Measurements from ENCODE around the gene ANKRD34C. TPM values are rescaled to one million over a fixed set of nuclear protein-coding genes. Genes with fewer than 3 reads are reported as not detected.

The ANKRD34C gene
- polyA plus RNA-seq, 1 donor from 2014 or later, result not detected

DNA sequence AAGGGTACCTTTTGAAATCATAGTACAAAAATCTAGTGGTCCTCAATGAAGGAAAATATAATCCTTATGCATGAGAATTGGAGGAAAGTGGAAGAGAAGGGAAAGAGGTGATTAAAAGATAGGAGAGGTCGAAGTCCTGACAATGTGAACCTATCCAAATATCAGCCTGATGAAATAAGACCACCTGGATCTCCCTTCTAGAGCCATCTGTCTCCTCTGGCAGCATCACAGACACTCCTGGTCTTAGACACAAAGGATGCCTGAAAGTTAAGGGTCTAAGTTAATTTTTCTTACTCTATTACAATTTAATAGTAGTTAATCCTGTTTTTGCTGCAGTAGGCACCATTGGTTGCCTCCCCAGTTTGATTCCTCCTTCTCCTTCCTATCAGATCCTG, 17.3 kb downstream of the ANKRD34C start:
- Histone ChIP-seq H4K20me1 (ENCODE audit: insufficient read depth) (no peaks in the 10 kb centered on the region), H3K4me2 (ENCODE audit: low read length) (no peak overlapping the region), H3K27ac (ENCODE audit: low read length) (no peak overlapping the region), H3K9me2 (ENCODE audit: insufficient read depth, low read length) (no peaks in the 10 kb centered on the region), H3K9me3 (ENCODE audit: low read length) (no peaks in the 10 kb centered on the region), H3K36me3 (ENCODE audit: insufficient read depth, low read length) (no peaks in the 10 kb centered on the region), H3F3A (ENCODE audit: insufficient read depth, low read length, poor library complexity, severe bottlenecking) (no peaks in the 10 kb centered on the region), H2AFZ (ENCODE audit: low read depth, low read length) (no peak overlapping the region), H3K4me3 (ENCODE audit: low read length) (no peak overlapping the region), H3K79me2 (replicated peaks; ENCODE audit: insufficient read depth, low read length) (no peaks in the 10 kb centered on the region), H3K27me3 (ENCODE audit: insufficient read depth, low read depth, low read length) (peaks cover 8% of the 10 kb centered on the region), H3K9ac (ENCODE audit: low read length) (no peak overlapping the region)
- TF ChIP-seq POLR2AphosphoS5 (IDR thresholded peaks at IDR 0.05), result no peak
- no peak for TF ChIP-seq MXI1 (conservative IDR thresholded peaks at IDR 0.05; ENCODE audit: poor library complexity, severe bottlenecking)
- no peak for TF ChIP-seq EP300 (conservative IDR thresholded peaks at IDR 0.05; ENCODE audit: poor library complexity, severe bottlenecking)
- TF ChIP-seq SMC3 (conservative IDR thresholded peaks at IDR 0.05; ENCODE audit: poor library complexity), result no peak

DNA sequence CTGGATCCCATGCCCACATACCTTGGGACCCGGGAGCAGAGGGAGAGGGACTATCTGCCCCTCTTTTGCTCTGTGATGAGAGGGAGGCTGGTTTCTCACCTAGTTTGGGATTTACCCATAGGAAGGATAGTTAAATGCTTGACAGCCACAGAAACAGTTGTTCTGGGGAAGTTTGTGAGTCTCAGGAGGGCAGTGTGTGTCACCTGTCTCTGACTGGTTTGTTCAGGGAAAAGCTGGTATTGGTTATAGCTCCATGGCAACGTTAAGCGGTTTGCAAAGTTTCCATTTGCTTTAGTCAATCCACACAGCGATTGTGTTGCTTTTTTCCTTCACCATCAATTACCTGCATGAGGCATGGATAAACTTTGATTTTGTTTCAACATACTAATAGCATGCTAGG, 24.7 kb downstream of the ANKRD34C start:
- peaks cover 42% of the 10 kb centered on the region for H3K27me3 ChIP-seq (ENCODE audit: insufficient read depth, low read depth, low read length)
- no peak for TF ChIP-seq MXI1 (conservative IDR thresholded peaks at IDR 0.05; ENCODE audit: poor library complexity, severe bottlenecking)
- TF ChIP-seq TAF1 (IDR thresholded peaks at IDR 0.05; ENCODE audit: low read depth), result no peak
- TF ChIP-seq, protein P1, sequence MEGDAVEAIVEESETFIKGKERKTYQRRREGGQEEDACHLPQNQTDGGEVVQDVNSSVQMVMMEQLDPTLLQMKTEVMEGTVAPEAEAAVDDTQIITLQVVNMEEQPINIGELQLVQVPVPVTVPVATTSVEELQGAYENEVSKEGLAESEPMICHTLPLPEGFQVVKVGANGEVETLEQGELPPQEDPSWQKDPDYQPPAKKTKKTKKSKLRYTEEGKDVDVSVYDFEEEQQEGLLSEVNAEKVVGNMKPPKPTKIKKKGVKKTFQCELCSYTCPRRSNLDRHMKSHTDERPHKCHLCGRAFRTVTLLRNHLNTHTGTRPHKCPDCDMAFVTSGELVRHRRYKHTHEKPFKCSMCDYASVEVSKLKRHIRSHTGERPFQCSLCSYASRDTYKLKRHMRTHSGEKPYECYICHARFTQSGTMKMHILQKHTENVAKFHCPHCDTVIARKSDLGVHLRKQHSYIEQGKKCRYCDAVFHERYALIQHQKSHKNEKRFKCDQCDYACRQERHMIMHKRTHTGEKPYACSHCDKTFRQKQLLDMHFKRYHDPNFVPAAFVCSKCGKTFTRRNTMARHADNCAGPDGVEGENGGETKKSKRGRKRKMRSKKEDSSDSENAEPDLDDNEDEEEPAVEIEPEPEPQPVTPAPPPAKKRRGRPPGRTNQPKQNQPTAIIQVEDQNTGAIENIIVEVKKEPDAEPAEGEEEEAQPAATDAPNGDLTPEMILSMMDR (IDR thresholded peaks at IDR 0.05; ENCODE audit: poor library complexity, severe bottlenecking), result no peak
- no peak for TF ChIP-seq EP300 (conservative IDR thresholded peaks at IDR 0.05; ENCODE audit: poor library complexity, severe bottlenecking)
- no peak for TF ChIP-seq POLR2AphosphoS5 (IDR thresholded peaks at IDR 0.05)
- TF ChIP-seq, protein P2, sequence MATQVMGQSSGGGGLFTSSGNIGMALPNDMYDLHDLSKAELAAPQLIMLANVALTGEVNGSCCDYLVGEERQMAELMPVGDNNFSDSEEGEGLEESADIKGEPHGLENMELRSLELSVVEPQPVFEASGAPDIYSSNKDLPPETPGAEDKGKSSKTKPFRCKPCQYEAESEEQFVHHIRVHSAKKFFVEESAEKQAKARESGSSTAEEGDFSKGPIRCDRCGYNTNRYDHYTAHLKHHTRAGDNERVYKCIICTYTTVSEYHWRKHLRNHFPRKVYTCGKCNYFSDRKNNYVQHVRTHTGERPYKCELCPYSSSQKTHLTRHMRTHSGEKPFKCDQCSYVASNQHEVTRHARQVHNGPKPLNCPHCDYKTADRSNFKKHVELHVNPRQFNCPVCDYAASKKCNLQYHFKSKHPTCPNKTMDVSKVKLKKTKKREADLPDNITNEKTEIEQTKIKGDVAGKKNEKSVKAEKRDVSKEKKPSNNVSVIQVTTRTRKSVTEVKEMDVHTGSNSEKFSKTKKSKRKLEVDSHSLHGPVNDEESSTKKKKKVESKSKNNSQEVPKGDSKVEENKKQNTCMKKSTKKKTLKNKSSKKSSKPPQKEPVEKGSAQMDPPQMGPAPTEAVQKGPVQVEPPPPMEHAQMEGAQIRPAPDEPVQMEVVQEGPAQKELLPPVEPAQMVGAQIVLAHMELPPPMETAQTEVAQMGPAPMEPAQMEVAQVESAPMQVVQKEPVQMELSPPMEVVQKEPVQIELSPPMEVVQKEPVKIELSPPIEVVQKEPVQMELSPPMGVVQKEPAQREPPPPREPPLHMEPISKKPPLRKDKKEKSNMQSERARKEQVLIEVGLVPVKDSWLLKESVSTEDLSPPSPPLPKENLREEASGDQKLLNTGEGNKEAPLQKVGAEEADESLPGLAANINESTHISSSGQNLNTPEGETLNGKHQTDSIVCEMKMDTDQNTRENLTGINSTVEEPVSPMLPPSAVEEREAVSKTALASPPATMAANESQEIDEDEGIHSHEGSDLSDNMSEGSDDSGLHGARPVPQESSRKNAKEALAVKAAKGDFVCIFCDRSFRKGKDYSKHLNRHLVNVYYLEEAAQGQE (IDR thresholded peaks at IDR 0.05; ENCODE audit: borderline replicate concordance), result no peak
- no peak for TF ChIP-seq RAD21 (conservative IDR thresholded peaks at IDR 0.05)
- no peak for TF ChIP-seq EZH2 (IDR thresholded peaks at IDR 0.05; ENCODE audit: borderline replicate concordance, insufficient read depth, low read length, poor library complexity, severe bottlenecking)
- TF ChIP-seq SMC3 (conservative IDR thresholded peaks at IDR 0.05; ENCODE audit: poor library complexity), result no peak

More for the DNA sequence above, 24.7 kb downstream of the ANKRD34C start:
- no peaks in the 10 kb centered on the region for H3K36me3 ChIP-seq (ENCODE audit: insufficient read depth, low read length)
- H4K20me1 ChIP-seq (ENCODE audit: insufficient read depth), result no peaks in the 10 kb centered on the region
- no peak overlapping the region for H3K4me3 ChIP-seq (ENCODE audit: low read length)
- H3K79me2 ChIP-seq (replicated peaks; ENCODE audit: insufficient read depth, low read length), result no peaks in the 10 kb centered on the region
- no peak overlapping the region for H3K9ac ChIP-seq (ENCODE audit: low read length)
- no peak overlapping the region for H2AFZ ChIP-seq (ENCODE audit: low read depth, low read length)
- H3K9me3 ChIP-seq (ENCODE audit: low read length), result no peaks in the 10 kb centered on the region
- H3K9me2 ChIP-seq (ENCODE audit: insufficient read depth, low read length), result no peaks in the 10 kb centered on the region
- H3K27ac ChIP-seq (ENCODE audit: low read length), result no peak overlapping the region
- H3F3A ChIP-seq (ENCODE audit: insufficient read depth, low read length, poor library complexity, severe bottlenecking), result no peaks in the 10 kb centered on the region
- no peak overlapping the region for H3K4me2 ChIP-seq (ENCODE audit: low read length)

Measured in neural cell (in vitro differentiated cells).